H1 (cell line): ENCODE results near the gene PAX7. TPM values are rescaled to one million over a fixed set of nuclear protein-coding genes. Genes with fewer than 3 reads are reported as not detected.

ENCODE experiments used
- JUN ChIP-seq: IDR thresholded peaks from 2 replicates; pipeline ENCODE4 v1.6.1; 2011; ENCODE audit warnings: low read depth, mild to moderate bottlenecking, improper control_type of control experiment, low read length
- PHF8 ChIP-seq: fragments of 200-600 bp; sonication (generic); conservative IDR thresholded peaks from 2 replicates; pipeline ENCODE4 v1.7.1; 2012; ENCODE audit warnings: low read depth, mild to moderate bottlenecking, inconsistent platforms, low read length, moderate library complexity
- polyA plus RNA-seq, 7 experiments: library from polyadenylated mRNA; depleted of rRNA in 3 of 7; stranded (reverse) in 5 of 7; unstranded in 2 of 7; fragments of >200 nt in 5 of 7; fragments of 200-250 nt in 2 of 7; gene quantifications; 1 replicate in 5 of 7; 2 replicates in 1 of 7; 4 replicates in 1 of 7; pipeline versions ENCODE4 v1.2.1 to v1.2.3, GENCODE V29; 2011 to 2013; ENCODE audit warnings: missing spikeins in 2 of 7, mixed read lengths in 2 of 7
- total RNA-seq: library from RNA; stranded (reverse); fragmentation: NEBNext Ultra II Directional; extraction: Animal tissue kit (Norgen Biotek cat#: 25700); gene quantifications from 2 replicates; pipeline ENCODE4 v1.2.1, GENCODE V29; 2021
- TF ChIP-seq, protein P1 (sequence below): IDR thresholded peaks from 2 replicates; pipeline ENCODE4 v1.6.1; 2011; ENCODE audit warnings: low read depth, mild to moderate bottlenecking, low read length; ENCODE audit not compliant: insufficient read depth

PAX7 gene
- total and polyA plus RNA-seq, 2 of the 8 experiments (the other 6 are each of a cell fraction or from before 2014, with no cell fraction given) = not detected

DNA sequence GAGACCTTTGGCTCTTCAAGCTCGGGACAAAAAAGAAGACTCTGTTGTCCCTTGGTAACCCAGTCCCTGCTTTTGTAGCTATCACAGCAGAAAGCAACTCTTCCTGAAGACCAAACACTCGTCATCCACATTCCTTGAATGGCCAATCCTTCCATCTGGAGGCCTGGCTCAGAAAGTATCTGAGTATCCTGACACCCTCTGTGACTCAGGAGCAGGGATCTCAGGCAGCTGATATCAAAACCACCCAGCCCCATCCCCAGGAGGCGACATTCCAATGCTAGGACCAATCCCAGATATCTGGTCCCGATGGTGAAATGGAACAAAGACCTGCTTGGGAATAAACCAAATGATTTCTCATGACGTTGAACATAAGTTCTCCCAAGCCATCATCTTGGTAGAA, 116.3 kb downstream of the PAX7 start (continued):
- TF ChIP-seq JUN = no peak
- TF ChIP-seq, protein P1, sequence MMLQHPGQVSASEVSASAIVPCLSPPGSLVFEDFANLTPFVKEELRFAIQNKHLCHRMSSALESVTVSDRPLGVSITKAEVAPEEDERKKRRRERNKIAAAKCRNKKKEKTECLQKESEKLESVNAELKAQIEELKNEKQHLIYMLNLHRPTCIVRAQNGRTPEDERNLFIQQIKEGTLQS = no peak
- TF ChIP-seq PHF8 = no peak
